DOHH2 (cell line): ENCODE data around the gene P2RX3.

Experiments
- EZH2phosphoT487 ChIP-seq: fragments of 200-600 bp; sonication (generic); IDR thresholded peaks from 2 replicates; pipeline ENCODE4 v1.6.1; 2017; ENCODE audit warnings: borderline replicate concordance, mild to moderate bottlenecking, antibody characterized with exemption, low read length, moderate library complexity, mixed read lengths
- TF ChIP-seq, protein P1 (sequence below): fragments of 200-600 bp; sonication (generic); IDR thresholded peaks from one replicate; pipeline ENCODE4 v1.5.1; 2014; ENCODE audit warnings: antibody characterized with exemption, mild to moderate bottlenecking, low read depth, low read length; ENCODE audit not compliant: poor library complexity, severe bottlenecking

- TF ChIP-seq, protein P1, sequence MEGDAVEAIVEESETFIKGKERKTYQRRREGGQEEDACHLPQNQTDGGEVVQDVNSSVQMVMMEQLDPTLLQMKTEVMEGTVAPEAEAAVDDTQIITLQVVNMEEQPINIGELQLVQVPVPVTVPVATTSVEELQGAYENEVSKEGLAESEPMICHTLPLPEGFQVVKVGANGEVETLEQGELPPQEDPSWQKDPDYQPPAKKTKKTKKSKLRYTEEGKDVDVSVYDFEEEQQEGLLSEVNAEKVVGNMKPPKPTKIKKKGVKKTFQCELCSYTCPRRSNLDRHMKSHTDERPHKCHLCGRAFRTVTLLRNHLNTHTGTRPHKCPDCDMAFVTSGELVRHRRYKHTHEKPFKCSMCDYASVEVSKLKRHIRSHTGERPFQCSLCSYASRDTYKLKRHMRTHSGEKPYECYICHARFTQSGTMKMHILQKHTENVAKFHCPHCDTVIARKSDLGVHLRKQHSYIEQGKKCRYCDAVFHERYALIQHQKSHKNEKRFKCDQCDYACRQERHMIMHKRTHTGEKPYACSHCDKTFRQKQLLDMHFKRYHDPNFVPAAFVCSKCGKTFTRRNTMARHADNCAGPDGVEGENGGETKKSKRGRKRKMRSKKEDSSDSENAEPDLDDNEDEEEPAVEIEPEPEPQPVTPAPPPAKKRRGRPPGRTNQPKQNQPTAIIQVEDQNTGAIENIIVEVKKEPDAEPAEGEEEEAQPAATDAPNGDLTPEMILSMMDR, result no peak
- no peak for TF ChIP-seq EZH2phosphoT487
Measured at GRCh38 chr11:57301711-57302423, 36.3 kb upstream of the P2RX3 start.
